Stimulated activated CD8-positive, alpha-beta memory T cell treated with anti-CD3 and anti-CD28 coated beads, Interleukin-4, amount 100 ng/mL, for 4 hours (primary cell): ENCODE data around the gene C2CD3.
"Not testable (repeated sequence)": the region's sequence is repeated elsewhere in the genome, so short reads cannot be mapped to it uniquely, and the experiment has no call there.

ENCODE experiments used
- DNase-seq, 2 donors: peaks; one replicate each; pipeline ENCODE4 v3.0.0-alpha.2; 2020; ENCODE audit warnings: low read depth in 2 of 2, low spot score in 1 of 2

Gene C2CD3

GRCh38 chr11:74005721-74006517 is 164.9 kb downstream of the C2CD3 start:
- DNase-seq, result no peak

- peak; percentile 53 to 65 for DNase-seq
Observed at GRCh38 chr11:74004759-74005615, 165.8 kb downstream of the C2CD3 start.

GRCh38 chr11:74004046-74004695 is 166.6 kb downstream of the C2CD3 start:
- DNase-seq, result no peak

GRCh38 chr11:74002832-74003231 is 168.0 kb downstream of the C2CD3 start:
- DNase-seq, result no peak

- no peak for DNase-seq
Observed at GRCh38 chr11:74001822-74002286, 168.9 kb downstream of the C2CD3 start.

GRCh38 chr11:74000307-74001133 is 170.3 kb downstream of the C2CD3 start:
- DNase-seq, result no peak

GRCh38 chr11:73999581-74000306 is 171.1 kb downstream of the C2CD3 start:
- DNase-seq, result no peak

GRCh38 chr11:73998846-73999575 is 171.8 kb downstream of the C2CD3 start:
- no peak for DNase-seq

- no peak for DNase-seq
Observed at GRCh38 chr11:73997120-73997770, 173.6 kb downstream of the C2CD3 start.

GRCh38 chr11:73996161-73996747 is 174.5 kb downstream of the C2CD3 start:
- DNase-seq, result no peak

- DNase-seq, result no peak
Observed at GRCh38 chr11:73995731-73996130, 175.1 kb downstream of the C2CD3 start.

GRCh38 chr11:73995247-73995646 is 175.6 kb downstream of the C2CD3 start:
- no peak for DNase-seq

- DNase-seq, result no peak
Observed at GRCh38 chr11:73991471-73992006, 179.3 kb downstream of the C2CD3 start.

- DNase-seq, result no peak
Observed at GRCh38 chr11:73990730-73991129, 180.1 kb downstream of the C2CD3 start.

- no peak for DNase-seq
Observed at GRCh38 chr11:73989156-73989555, 181.6 kb downstream of the C2CD3 start.

GRCh38 chr11:73988227-73988626 is 182.6 kb downstream of the C2CD3 start:
- no peak for DNase-seq

GRCh38 chr11:73985661-73986060 is 185.1 kb downstream of the C2CD3 start:
- not testable (repeated sequence) for DNase-seq
